GM19328 (cell line): Measurements from ENCODE around the gene CYP11A1.

Experiments used
- ATAC-seq: cut with Tn5 transposase; IDR thresholded peaks from one replicate; pipeline ENCODE4 v1.9.1; 2021; ENCODE audit warnings: mild to moderate bottlenecking, moderate library complexity; ENCODE audit not compliant: unreplicated experiment

CYP11A1 gene

GRCh38 chr15:74367296-74367854, at the start of gene CYP11A1:
CYP11A1 (minus strand) TSS chr15:74367646; CDS start chr15:74367585, 61 bp downstream.
- no peak for ATAC-seq

- no peak for ATAC-seq
Observed at GRCh38 chr15:74417225-74417624, 49.8 kb upstream of the CYP11A1 start.

GRCh38 chr15:74415966-74416916, 48.8 kb upstream of the CYP11A1 start:
- no peak for ATAC-seq

DNA sequence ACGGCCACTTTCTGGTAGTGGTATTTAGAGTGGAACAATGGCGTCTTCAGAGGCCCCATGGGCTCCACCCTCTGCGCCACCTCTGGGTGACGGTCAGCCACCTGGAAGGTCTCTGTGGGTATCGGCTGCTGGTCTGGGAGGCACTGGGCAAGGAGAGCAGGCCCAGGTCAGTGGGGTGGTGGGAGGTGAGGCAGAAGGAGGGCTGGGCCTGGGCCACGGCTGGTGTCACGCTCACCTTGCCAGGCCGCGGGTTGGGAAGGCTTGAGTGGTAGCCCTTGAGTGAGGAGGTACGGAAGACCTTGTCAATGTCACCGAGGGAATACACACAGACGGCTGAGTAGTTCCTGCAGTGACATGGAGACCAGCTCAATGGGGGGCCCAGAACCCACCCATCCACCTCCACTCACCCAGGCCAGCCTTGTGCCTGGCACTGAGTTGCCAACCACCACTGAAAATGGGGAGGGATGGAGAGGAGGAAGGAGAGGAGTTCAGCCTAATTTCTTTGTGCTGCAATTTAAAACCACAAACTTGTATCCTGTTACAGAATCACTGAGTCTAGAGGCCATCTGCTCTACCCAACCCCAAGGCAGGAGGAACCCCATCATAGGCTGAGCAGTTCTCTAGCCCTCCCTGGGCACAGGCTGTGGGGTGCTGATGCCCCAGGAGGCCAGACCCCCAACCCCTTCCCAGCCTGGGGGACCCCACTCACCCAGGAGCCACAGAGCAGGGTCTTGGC, 47.3 kb upstream of the CYP11A1 start:
- no peak for ATAC-seq

GRCh38 chr15:74414081-74414580, 46.7 kb upstream of the CYP11A1 start:
- no peak for ATAC-seq

GRCh38 chr15:74413350-74414080, 46.1 kb upstream of the CYP11A1 start:
- no peak for ATAC-seq

- ATAC-seq, result no peak
Observed at GRCh38 chr15:74412159-74412558, 44.7 kb upstream of the CYP11A1 start.

DNA sequence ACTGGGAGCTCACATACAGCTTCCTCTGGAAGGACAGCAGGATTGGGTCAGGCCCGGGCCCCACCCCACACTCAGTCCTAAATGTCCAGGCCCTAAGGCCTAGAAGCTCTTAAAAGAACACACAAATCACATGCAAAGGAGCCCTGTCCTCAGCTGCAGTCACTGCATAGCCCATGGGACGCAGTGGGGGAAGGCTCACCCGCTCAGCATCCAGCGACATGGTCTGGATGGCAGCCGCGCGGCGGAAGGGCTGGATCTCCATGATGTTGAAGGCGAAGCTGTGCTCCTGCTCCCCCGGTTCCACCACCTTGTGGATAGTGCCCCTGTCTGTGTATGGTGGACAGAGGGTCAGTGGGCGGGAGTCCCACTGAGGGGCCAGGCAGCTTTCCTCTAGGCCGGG, 44.2 kb upstream of the CYP11A1 start:
- no peak for ATAC-seq

DNA sequence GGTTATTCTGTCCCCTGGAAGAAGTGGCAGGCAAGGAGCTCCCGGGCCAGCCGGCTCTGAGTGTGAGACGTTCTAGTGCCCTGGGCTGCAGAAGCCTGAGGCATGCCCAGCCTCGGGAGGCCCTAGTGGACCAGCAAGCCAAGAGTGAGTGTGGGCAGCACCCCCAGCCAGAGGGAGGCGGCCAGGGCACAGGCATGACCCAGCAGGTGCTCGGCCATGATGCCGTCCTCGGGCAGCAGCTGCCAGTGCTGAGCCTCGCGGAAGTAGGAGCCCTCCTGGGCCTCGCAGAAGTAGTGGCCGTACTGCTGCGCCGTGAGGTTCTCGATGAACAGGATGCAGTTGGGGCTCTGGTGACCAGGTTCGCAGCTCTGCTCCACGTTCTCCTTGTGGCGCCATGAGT, 43.1 kb upstream of the CYP11A1 start:
- no peak for ATAC-seq

DNA sequence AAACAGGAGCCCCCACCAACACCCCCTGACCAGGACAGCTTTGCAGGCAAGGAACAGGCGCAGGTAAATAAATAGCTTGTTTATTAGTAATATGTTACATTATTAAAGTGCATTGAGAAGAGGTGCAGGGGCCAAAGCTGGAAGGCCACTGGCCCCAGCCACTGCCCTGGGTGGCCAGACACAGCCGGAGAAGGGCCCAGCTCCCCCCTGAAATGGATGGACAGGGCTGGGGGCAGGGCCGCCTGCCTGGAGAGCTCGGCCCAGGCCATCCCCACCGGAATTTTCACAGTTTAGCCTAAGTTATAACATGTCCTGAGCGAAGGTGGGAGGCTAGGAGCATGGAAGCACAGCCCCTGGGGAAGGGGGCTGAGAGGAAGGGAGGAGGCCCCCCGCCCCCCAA, 41.8 kb upstream of the CYP11A1 start:
- ATAC-seq, result no peak

- ATAC-seq, result no peak
Observed at GRCh38 chr15:74408815-74409214, 41.4 kb upstream of the CYP11A1 start.

DNA sequence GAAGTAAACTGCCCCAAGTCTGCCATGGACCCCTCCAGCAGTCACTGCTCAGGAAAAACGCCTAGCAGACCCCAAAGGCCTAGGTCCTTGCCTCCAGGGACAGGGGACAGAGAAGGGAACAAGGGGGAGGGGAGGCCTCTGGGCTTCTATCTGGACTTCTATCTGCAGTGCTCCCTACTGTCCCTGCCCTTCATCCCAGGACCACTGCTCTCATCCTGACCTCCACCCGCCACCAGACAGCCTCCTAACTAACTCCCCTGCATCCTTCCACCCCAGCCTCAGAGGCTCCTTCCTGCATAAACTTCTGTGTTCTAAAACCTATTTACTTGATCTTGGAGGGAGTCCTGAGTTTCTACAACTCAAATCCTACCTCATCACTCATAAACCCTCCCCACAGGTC, 40.9 kb upstream of the CYP11A1 start:
- no peak for ATAC-seq

GRCh38 chr15:74406992-74407705, 39.7 kb upstream of the CYP11A1 start:
- ATAC-seq, result no peak

- ATAC-seq, result no peak
Observed at GRCh38 chr15:74406517-74406916, 39.1 kb upstream of the CYP11A1 start.

DNA sequence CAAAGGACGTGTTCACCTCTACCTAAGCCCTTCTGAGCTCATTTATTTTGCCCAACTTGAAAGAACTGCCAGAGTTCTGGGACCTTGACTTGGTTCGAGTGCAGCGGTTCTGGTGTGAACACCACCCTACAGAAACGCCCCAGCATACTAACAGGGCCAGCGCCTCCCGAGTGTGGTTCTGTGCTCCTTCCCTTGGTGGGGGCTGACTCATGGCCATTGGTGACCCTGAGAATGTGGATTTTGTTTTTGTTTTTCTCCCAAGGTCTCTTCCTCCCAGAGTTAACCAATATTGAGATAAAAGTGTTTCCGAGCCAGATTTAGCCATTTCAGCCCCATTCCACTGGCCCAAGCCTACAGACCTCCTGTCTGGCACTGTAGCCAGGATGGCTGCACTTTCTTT, 38.4 kb upstream of the CYP11A1 start:
- ATAC-seq, result no peak

GRCh38 chr15:74403991-74404563, 36.6 kb upstream of the CYP11A1 start:
- ATAC-seq, result no peak

DNA sequence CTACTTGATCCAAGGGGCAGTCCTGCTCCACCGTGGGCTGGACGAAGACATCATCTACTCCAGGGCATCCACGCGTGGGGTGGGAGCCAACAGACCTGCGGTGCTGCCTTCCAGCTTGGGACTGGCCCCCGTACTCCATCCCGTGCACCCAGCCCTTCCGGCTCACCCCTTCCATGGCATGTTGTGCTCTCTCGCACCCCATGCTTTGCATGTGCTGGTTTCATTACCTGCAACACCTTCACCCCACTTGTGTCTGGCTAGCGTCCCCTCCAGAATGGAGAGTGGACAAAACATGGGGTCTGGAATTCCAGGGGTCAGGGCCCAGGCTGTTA, 36.1 kb upstream of the CYP11A1 start:
- ATAC-seq, result no peak

DNA sequence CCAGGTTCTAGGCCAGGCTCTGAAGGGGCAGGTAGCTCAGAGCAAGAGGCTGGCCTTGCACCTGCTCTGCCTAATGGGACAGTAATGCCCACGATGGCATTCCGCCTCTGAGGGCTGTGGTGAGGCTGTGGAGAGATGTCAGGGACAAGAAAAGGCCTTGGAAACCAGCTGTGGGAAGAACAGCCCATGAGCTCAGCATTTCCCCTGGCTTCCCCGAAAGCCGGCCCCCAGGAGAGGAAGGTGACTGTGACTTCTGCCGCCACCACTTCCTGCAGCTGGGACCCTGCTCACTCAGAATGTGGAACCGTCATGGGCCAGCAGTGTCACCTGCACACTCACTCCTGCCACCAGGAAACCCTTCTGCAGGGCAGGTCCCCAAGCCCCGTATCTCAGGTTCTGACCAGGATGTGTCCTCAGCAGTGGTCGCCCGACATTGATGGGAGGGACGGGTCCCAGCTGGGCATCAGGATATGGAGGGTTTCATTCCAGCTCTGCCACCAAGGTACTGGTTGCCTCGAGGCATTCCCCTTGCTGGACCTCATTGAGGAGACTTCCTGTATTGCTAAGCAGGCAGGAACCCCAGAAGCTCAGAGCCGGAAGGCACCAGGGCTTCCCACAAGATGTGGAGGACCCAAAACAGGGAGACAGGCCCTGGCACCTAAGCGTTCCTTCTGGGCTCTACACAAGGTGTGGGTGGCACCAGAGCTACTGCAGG, 35.6 kb upstream of the CYP11A1 start:
- ATAC-seq, result peak; percentile 34

DNA sequence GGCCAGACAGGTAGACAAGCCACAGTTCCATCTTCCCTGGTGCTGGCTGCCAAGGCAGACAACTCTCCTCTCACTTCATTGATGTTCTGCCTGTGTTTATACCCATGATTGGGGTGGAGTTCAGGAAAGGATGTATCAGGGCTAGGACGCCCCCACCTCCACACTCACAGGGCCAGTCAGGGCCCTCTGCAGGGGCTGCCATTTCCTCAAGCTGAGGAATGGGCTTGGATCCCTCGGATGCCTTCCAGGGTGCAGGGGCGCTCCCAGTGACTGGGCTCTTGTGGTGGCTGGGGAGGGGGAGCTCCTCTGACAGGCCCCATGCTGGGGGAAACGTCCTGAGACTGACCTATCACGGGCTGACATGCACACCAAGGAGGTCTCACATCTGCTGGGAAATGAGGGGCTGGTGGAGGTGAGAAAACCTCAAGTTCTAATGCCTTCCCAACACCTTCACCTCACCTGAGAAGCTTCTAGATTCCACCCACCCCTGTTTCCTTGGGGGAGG, 34.9 kb upstream of the CYP11A1 start:
- ATAC-seq, result no peak
